ENCODE results near the gene IL15RA. TPM values are rescaled to one million over a fixed set of nuclear protein-coding genes. Genes with fewer than 3 reads are reported as not detected.

Gene IL15RA
- total and polyA plus RNA-seq, 3 experiments from 2014 or later = 19.8 to 33.5 (median 30.1) TPM

- no peaks in the 10 kb centered on the region for H3K36me3 ChIP-seq (ENCODE audit: insufficient read depth, low read length)
- POLR2A ChIA-PET = no interaction called here
- CTCF ChIA-PET = interaction anchor here (0.6 kb wide), 1 partner anchor 559 kb away, joined by 3 read pairs; no protein-coding TSS in a partner anchor
- no peak overlapping the region for H3K27ac Mint-ChIP-seq
- H3K4me3 Mint-ChIP-seq = no peak overlapping the region
- H3K9me3 ChIP-seq (ENCODE audit: low read length) = no peaks in the 10 kb centered on the region
- H3K4me1 ChIP-seq (ENCODE audit: insufficient read depth, low read length) = no peaks in the 10 kb centered on the region
- H3K4me1 Mint-ChIP-seq = peaks cover 0 to 2% (median 0%) of the 10 kb centered on the region in 3 donors
- no peaks in the 10 kb centered on the region for H3K27me3 Mint-ChIP-seq
- H3K9me3 Mint-ChIP-seq = no peaks in the 10 kb centered on the region
- H3K27me3 ChIP-seq (ENCODE audit: insufficient read depth, low read length, poor library complexity, severe bottlenecking) = no peaks in the 10 kb centered on the region
- no peak overlapping the region for H3K4me3 ChIP-seq (ENCODE audit: low read length)
- H3K27ac ChIP-seq (ENCODE audit: low read depth, low read length) = no peak overlapping the region
- peaks cover 0 to 72% (median 7%) of the 10 kb centered on the region in 3 donors for H3K36me3 Mint-ChIP-seq
- no peak for DNase-seq
Measured at GRCh38 chr10:5960070-5960972, 17.0 kb downstream of the IL15RA start.

GRCh38 chr10:5959581-5960069 lies 17.7 kb downstream of the IL15RA start:
- Mint-ChIP-seq H3K27me3 (no peaks in the 10 kb centered on the region), H3K4me3 (no peak overlapping the region), H3K36me3 (peaks cover 0 to 71% (median 7%) of the 10 kb centered on the region in 3 donors), H3K9me3 (no peaks in the 10 kb centered on the region), H3K4me1 (peaks cover 0 to 2% (median 0%) of the 10 kb centered on the region in 3 donors), H3K27ac (peak overlapping the region in 1 of 8 donors; percentile 48)
- Histone ChIP-seq H3K36me3 (ENCODE audit: insufficient read depth, low read length) (no peaks in the 10 kb centered on the region), H3K9me3 (ENCODE audit: low read length) (no peaks in the 10 kb centered on the region), H3K4me1 (ENCODE audit: insufficient read depth, low read length) (no peaks in the 10 kb centered on the region), H3K4me3 (ENCODE audit: low read length) (no peak overlapping the region), H3K27ac (ENCODE audit: low read depth, low read length) (no peak overlapping the region), H3K27me3 (ENCODE audit: insufficient read depth, low read length, poor library complexity, severe bottlenecking) (no peaks in the 10 kb centered on the region)
- DNase-seq = no peak
- ChIA-PET POLR2A (no interaction called here), CTCF (no interaction called here)

GRCh38 chr10:5959142-5959541 lies 18.2 kb downstream of the IL15RA start:
- ChIA-PET CTCF (no interaction called here), POLR2A (no interaction called here)
- H3K9me3 ChIP-seq (ENCODE audit: low read length) = no peaks in the 10 kb centered on the region
- H3K4me1 Mint-ChIP-seq = peaks cover 0 to 2% (median 0%) of the 10 kb centered on the region in 3 donors
- H3K4me1 ChIP-seq (ENCODE audit: insufficient read depth, low read length) = no peaks in the 10 kb centered on the region
- peaks cover 0 to 67% (median 7%) of the 10 kb centered on the region in 3 donors for H3K36me3 Mint-ChIP-seq
- H3K9me3 Mint-ChIP-seq = no peaks in the 10 kb centered on the region
- H3K4me3 Mint-ChIP-seq = no peak overlapping the region
- H3K36me3 ChIP-seq (ENCODE audit: insufficient read depth, low read length) = no peaks in the 10 kb centered on the region
- no peaks in the 10 kb centered on the region for H3K27me3 ChIP-seq (ENCODE audit: insufficient read depth, low read length, poor library complexity, severe bottlenecking)
- no peak overlapping the region for H3K27ac ChIP-seq (ENCODE audit: low read depth, low read length)
- H3K27me3 Mint-ChIP-seq = no peaks in the 10 kb centered on the region
- no peak overlapping the region for H3K27ac Mint-ChIP-seq
- no peak for DNase-seq
- no peak overlapping the region for H3K4me3 ChIP-seq (ENCODE audit: low read length)

- ChIA-PET POLR2A (no interaction called here), CTCF (no interaction called here)
- no peaks in the 10 kb centered on the region for H3K36me3 ChIP-seq (ENCODE audit: insufficient read depth, low read length)
- H3K4me3 ChIP-seq (ENCODE audit: low read length) = no peak overlapping the region
- no peak for DNase-seq
- Mint-ChIP-seq H3K9me3 (no peaks in the 10 kb centered on the region), H3K27ac (peak overlapping the region in 1 of 8 donors; percentile 8), H3K4me1 (peaks cover 0 to 2% (median 0%) of the 10 kb centered on the region in 3 donors), H3K36me3 (peaks cover 0 to 65% (median 7%) of the 10 kb centered on the region in 3 donors), H3K27me3 (no peaks in the 10 kb centered on the region), H3K4me3 (no peak overlapping the region)
- H3K4me1 ChIP-seq (ENCODE audit: insufficient read depth, low read length) = no peaks in the 10 kb centered on the region
- no peaks in the 10 kb centered on the region for H3K27me3 ChIP-seq (ENCODE audit: insufficient read depth, low read length, poor library complexity, severe bottlenecking)
- no peak overlapping the region for H3K27ac ChIP-seq (ENCODE audit: low read depth, low read length)
- no peaks in the 10 kb centered on the region for H3K9me3 ChIP-seq (ENCODE audit: low read length)
Measured at GRCh38 chr10:5958675-5959074, 18.7 kb downstream of the IL15RA start.

- H3K9me3 Mint-ChIP-seq = no peaks in the 10 kb centered on the region
- no peaks in the 10 kb centered on the region for H3K4me1 ChIP-seq (ENCODE audit: insufficient read depth, low read length)
- H3K4me3 Mint-ChIP-seq = no peak overlapping the region
- no peaks in the 10 kb centered on the region for H3K27me3 ChIP-seq (ENCODE audit: insufficient read depth, low read length, poor library complexity, severe bottlenecking)
- H3K4me1 Mint-ChIP-seq = peaks cover 0 to 2% (median 0%) of the 10 kb centered on the region in 3 donors
- no peak overlapping the region for H3K4me3 ChIP-seq (ENCODE audit: low read length)
- H3K27ac ChIP-seq (ENCODE audit: low read depth, low read length) = no peak overlapping the region
- H3K9me3 ChIP-seq (ENCODE audit: low read length) = no peaks in the 10 kb centered on the region
- no peak for DNase-seq
- peaks cover 0 to 65% (median 7%) of the 10 kb centered on the region in 3 donors for H3K36me3 Mint-ChIP-seq
- ChIA-PET CTCF (no interaction called here), POLR2A (no interaction called here)
- H3K36me3 ChIP-seq (ENCODE audit: insufficient read depth, low read length) = no peaks in the 10 kb centered on the region
- no peaks in the 10 kb centered on the region for H3K27me3 Mint-ChIP-seq
- H3K27ac Mint-ChIP-seq = peak overlapping the region in 1 of 8 donors; percentile 43
Measured at GRCh38 chr10:5958077-5958476, 19.3 kb downstream of the IL15RA start.

GRCh38 chr10:5956146-5956936 lies 21.0 kb downstream of the IL15RA start:
- H3K4me1 Mint-ChIP-seq = no peaks in the 10 kb centered on the region
- no peaks in the 10 kb centered on the region for H3K36me3 ChIP-seq (ENCODE audit: insufficient read depth, low read length)
- POLR2A ChIA-PET = no interaction called here
- H3K4me3 ChIP-seq (ENCODE audit: low read length) = no peak overlapping the region
- peak overlapping the region in 1 of 8 donors; percentile 29 for H3K27ac Mint-ChIP-seq
- H3K27me3 Mint-ChIP-seq = no peaks in the 10 kb centered on the region
- CTCF ChIA-PET = interaction anchor here (0.6 kb wide), 1 partner anchor 9 kb away, joined by 3 read pairs; no protein-coding TSS in a partner anchor
- H3K27ac ChIP-seq (ENCODE audit: low read depth, low read length) = no peak overlapping the region
- no peaks in the 10 kb centered on the region for H3K9me3 ChIP-seq (ENCODE audit: low read length)
- H3K4me3 Mint-ChIP-seq = no peak overlapping the region
- no peaks in the 10 kb centered on the region for H3K9me3 Mint-ChIP-seq
- H3K36me3 Mint-ChIP-seq = peaks cover 0 to 60% (median 10%) of the 10 kb centered on the region in 3 donors
- no peaks in the 10 kb centered on the region for H3K4me1 ChIP-seq (ENCODE audit: insufficient read depth, low read length)
- no peak for DNase-seq
- H3K27me3 ChIP-seq (ENCODE audit: insufficient read depth, low read length, poor library complexity, severe bottlenecking) = no peaks in the 10 kb centered on the region

- ChIA-PET CTCF (no interaction called here), POLR2A (no interaction called here)
- Histone ChIP-seq H3K27me3 (ENCODE audit: insufficient read depth, low read length, poor library complexity, severe bottlenecking) (no peaks in the 10 kb centered on the region), H3K4me3 (ENCODE audit: low read length) (no peak overlapping the region), H3K36me3 (ENCODE audit: insufficient read depth, low read length) (no peaks in the 10 kb centered on the region), H3K9me3 (ENCODE audit: low read length) (no peaks in the 10 kb centered on the region), H3K4me1 (ENCODE audit: insufficient read depth, low read length) (no peaks in the 10 kb centered on the region), H3K27ac (ENCODE audit: low read depth, low read length) (no peak overlapping the region)
- Mint-ChIP-seq H3K4me3 (no peak overlapping the region), H3K27me3 (no peaks in the 10 kb centered on the region), H3K27ac (peak overlapping the region in 2 of 8 donors; percentile 11 to 77), H3K36me3 (peaks cover 0 to 47% (median 4%) of the 10 kb centered on the region in 3 donors), H3K9me3 (no peaks in the 10 kb centered on the region), H3K4me1 (no peaks in the 10 kb centered on the region)
- no peak for DNase-seq
Measured at GRCh38 chr10:5953676-5954075, 23.7 kb downstream of the IL15RA start.

All from CD8-positive, alpha-beta memory T cell (primary cell).